OCI-LY7 (cell line): ENCODE results near the gene FFAR2. TPM values are rescaled to one million over a fixed set of nuclear protein-coding genes. Genes with fewer than 3 reads are reported as not detected.

Experiments used
- BruUV-seq: library from RNA; stranded (reverse); fragments of 400-500 nt; replicated peaks from 2 replicates; lab custom pipeline; 2021; lab: Mats Ljungman, UMichigan
- CTCF ChIA-PET: fragments of 300-600 bp; sonication (Branson Sonifier 250); formaldehyde crosslinking; loops from one replicate; lab custom pipeline; 2022; ENCODE audit warnings: antibody characterized with exemption; ENCODE audit not compliant: unreplicated experiment; lab: Charles Lee
- POLR2A ChIA-PET: fragments of 300-600 bp; sonication (Branson Sonifier 250); formaldehyde crosslinking; loops from one replicate; lab custom pipeline; 2022; ENCODE audit warnings: antibody characterized with exemption; lab: Charles Lee
- DNase-seq: peaks from one replicate; pipeline ENCODE4 v3.0.0-alpha.2; 2015; ENCODE audit warnings: low spot score
- H2AFZ ChIP-seq: fragments of 200-600 bp; sonication (generic), shearing (Covaris generic); 2 replicates; pipeline ENCODE4 v1.6.1; 2014; ENCODE audit warnings: mild to moderate bottlenecking, antibody characterized with exemption, low read length, moderate library complexity
- H3K27ac ChIP-seq: fragments of 200-600 bp; sonication (generic); 2 replicates; pipeline ENCODE4 v1.5.1; 2014; ENCODE audit warnings: mixed run types, low read depth, mild to moderate bottlenecking, moderate library complexity, low read length, inconsistent platforms; ENCODE audit not compliant: poor library complexity, severe bottlenecking
- H3K36me3 ChIP-seq: fragments of 200-600 bp; sonication (generic); 2 replicates; pipeline ENCODE4 v1.6.1; 2014; ENCODE audit warnings: mild to moderate bottlenecking, antibody characterized with exemption, low read length, moderate library complexity, mixed read lengths; ENCODE audit not compliant: insufficient read depth
- H3K4me1 ChIP-seq: fragments of 200-600 bp; sonication (generic); 2 replicates; pipeline ENCODE4 v1.5.1; 2014; ENCODE audit warnings: mild to moderate bottlenecking, low read length; ENCODE audit not compliant: insufficient read depth, poor library complexity, severe bottlenecking
- H3K4me2 ChIP-seq: fragments of 200-600 bp; sonication (generic); 2 replicates; pipeline ENCODE4 v1.6.1; 2014; ENCODE audit warnings: mild to moderate bottlenecking, low read length
- H3K4me3 ChIP-seq: fragments of 200-600 bp; sonication (generic); 2 replicates; pipeline ENCODE4 v1.5.1; 2014; ENCODE audit warnings: mild to moderate bottlenecking, low read depth, low read length; ENCODE audit not compliant: poor library complexity, severe bottlenecking
- H3K79me2 ChIP-seq: fragments of 200-600 bp; sonication (generic); 2 replicates; pipeline ENCODE4 v1.6.1; 2016; ENCODE audit warnings: low read depth, mild to moderate bottlenecking, low read length, moderate library complexity, mixed read lengths; ENCODE audit not compliant: insufficient read depth
- H3K9me2 ChIP-seq: fragments of 200-600 bp; sonication (generic); 2 replicates; pipeline ENCODE4 v1.6.1; 2016; ENCODE audit warnings: mild to moderate bottlenecking, low read length, mixed read lengths; ENCODE audit not compliant: insufficient read depth
- H3K9me3 ChIP-seq: fragments of 200-600 bp; sonication (generic); 2 replicates; pipeline ENCODE4 v1.6.1; 2014; ENCODE audit warnings: mild to moderate bottlenecking, mixed run types, low read length, mixed read lengths
- H4K20me1 ChIP-seq: fragments of 200-600 bp; sonication (generic); 2 replicates; pipeline ENCODE4 v1.6.1; 2014; ENCODE audit warnings: mild to moderate bottlenecking, antibody characterized with exemption, low read length, moderate library complexity, mixed read lengths; ENCODE audit not compliant: insufficient read depth
- CTCF ChIP-seq: fragments of 200-600 bp; sonication (generic); conservative IDR thresholded peaks from 2 replicates; pipeline ENCODE4 v1.5.1; 2014; ENCODE audit warnings: mild to moderate bottlenecking, antibody characterized with exemption, low read length, moderate library complexity, mixed read lengths
- EZH2phosphoT487 ChIP-seq: fragments of 200-600 bp; sonication (generic); IDR thresholded peaks from 2 replicates; pipeline ENCODE4 v1.6.1; 2018; ENCODE audit warnings: low read depth, borderline replicate concordance, mild to moderate bottlenecking, mixed run types, antibody characterized with exemption, low read length, moderate library complexity, mixed read lengths
- intact Hi-C: fragments of 100-400 bp; cut with micrococcal nuclease; formaldehyde crosslinking; loops from one replicate; pipeline ENCODE4 v1.10.0; 2022; ENCODE audit not compliant: unreplicated experiment
- total RNA-seq, 2 experiments: library from RNA; depleted of rRNA in 1 of 2; stranded (reverse); fragments of >200 nt in 1 of 2; shearing (Covaris generic) in 1 of 2; gene quantifications; 2 replicates each; pipeline ENCODE4 v1.2.3, GENCODE V29; 2014 to 2022

Gene FFAR2
- total RNA-seq, 2 experiments from 2014 or later = not detected

GRCh38 chr19:35457173-35457572 lies 9.1 kb downstream of the FFAR2 start:
- H3K4me1 ChIP-seq = peaks cover 48% of the 10 kb centered on the region
- H3K4me2 ChIP-seq = peak overlapping the region; percentile 25
- no peaks in the 10 kb centered on the region for H3K9me2 ChIP-seq
- H4K20me1 ChIP-seq = no peaks in the 10 kb centered on the region
- no peaks in the 10 kb centered on the region for H3K36me3 ChIP-seq
- ChIA-PET POLR2A (no interaction called here), CTCF (no interaction called here)
- no TSS peak for BruUV-seq
- no peak overlapping the region for H3K27ac ChIP-seq
- TF ChIP-seq CTCF (no peak), EZH2phosphoT487 (no peak)
- DNase-seq = peak; percentile 39
- H3K9me3 ChIP-seq = no peaks in the 10 kb centered on the region
- intact Hi-C loops = no loop called here
- H3K4me3 ChIP-seq = no peak overlapping the region
- no peak overlapping the region for H2AFZ ChIP-seq
- no peaks in the 10 kb centered on the region for H3K79me2 ChIP-seq

GRCh38 chr19:35458192-35458591 lies 10.1 kb downstream of the FFAR2 start:
- Histone ChIP-seq H2AFZ (no peak overlapping the region), H3K4me2 (peak overlapping the region; percentile 67; the same call in 1 of the 2 replicates), H4K20me1 (no peaks in the 10 kb centered on the region), H3K27ac (no peak overlapping the region), H3K9me3 (no peaks in the 10 kb centered on the region), H3K4me3 (no peak overlapping the region), H3K4me1 (peaks cover 58% of the 10 kb centered on the region), H3K79me2 (no peaks in the 10 kb centered on the region), H3K9me2 (no peaks in the 10 kb centered on the region), H3K36me3 (no peaks in the 10 kb centered on the region)
- no TSS peak for BruUV-seq
- intact Hi-C loops = no loop called here
- ChIA-PET POLR2A (interaction anchor here (0.5 to 0.7 kb wide), 2 partner anchors 57 to 216 kb away, joined by 3 read pairs; no protein-coding TSS in a partner anchor), CTCF (no interaction called here)
- TF ChIP-seq EZH2phosphoT487 = no peak
- TF ChIP-seq CTCF = no peak
- no peak for DNase-seq

- intact Hi-C loops = no loop called here
- no peaks in the 10 kb centered on the region for H3K36me3 ChIP-seq
- no peaks in the 10 kb centered on the region for H4K20me1 ChIP-seq
- no peaks in the 10 kb centered on the region for H3K9me2 ChIP-seq
- DNase-seq = peak; percentile 80
- BruUV-seq = no TSS peak
- H3K4me2 ChIP-seq = peak overlapping the region; percentile 67
- ChIA-PET CTCF (no interaction called here), POLR2A (interaction anchor here (0.5 to 1.4 kb wide), 3 partner anchors 56 to 216 kb away, joined by 3 to 4 read pairs (median 3); no protein-coding TSS in a partner anchor)
- peaks cover 65% of the 10 kb centered on the region for H3K4me1 ChIP-seq
- no peaks in the 10 kb centered on the region for H3K9me3 ChIP-seq
- H3K4me3 ChIP-seq = peak overlapping the region; percentile 21
- H2AFZ ChIP-seq = no peak overlapping the region
- H3K79me2 ChIP-seq = no peaks in the 10 kb centered on the region
- TF ChIP-seq CTCF (no peak), EZH2phosphoT487 (no peak)
- H3K27ac ChIP-seq = peak overlapping the region; percentile 5
These were observed 10.8 kb downstream of the FFAR2 start for GRCh38 chr19:35458731-35459391.
